ENCODE results near the gene GNAQ. TPM values are rescaled to one million over a fixed set of nuclear protein-coding genes. Genes with fewer than 3 reads are reported as not detected.
A peak's percentile ranks its signal among the peaks of the same experiment; 100 is the strongest.

Gene GNAQ
- total and polyA plus RNA-seq, 5 donors from 2014 or later = 8.5 to 79.4 (median 17.4) TPM

GRCh38 chr9:77738932-77739331 lies 292.7 kb downstream of the GNAQ start:
- Histone ChIP-seq H3K9me3 (ENCODE audit: control insufficient read depth in 2 of 2, low read length in 2 of 2) (no peaks in the 10 kb centered on the region), H3K27ac (ENCODE audit: insufficient read depth, low read length, poor library complexity, severe bottlenecking) (no peak overlapping the region), H3K4me1 (ENCODE audit: control insufficient read depth, insufficient read depth, low read length, poor library complexity, severe bottlenecking) (no peaks in the 10 kb centered on the region), H3K27me3 (ENCODE audit: control insufficient read depth, insufficient read depth, low read length) (no peaks in the 10 kb centered on the region), H3K36me3 (ENCODE audit: control insufficient read depth, insufficient read depth, low read length) (peaks cover 5% of the 10 kb centered on the region), H3K4me3 (ENCODE audit: low read depth, low read length) (no peak overlapping the region)
- no peak for DNase-seq
- H3K27me3 Mint-ChIP-seq = no peaks in the 10 kb centered on the region
- peaks cover 13 to 18% (median 16%) of the 10 kb centered on the region in 4 donors for H3K4me1 Mint-ChIP-seq
- H3K9me3 Mint-ChIP-seq = peaks cover 0 to 1% (median 0%) of the 10 kb centered on the region in 7 donors
- H3K4me3 Mint-ChIP-seq = no peak overlapping the region
- ATAC-seq (ENCODE audit: low read depth in 2 of 2) = no peak
- H3K27ac Mint-ChIP-seq = no peak overlapping the region
- peaks cover 20% of the 10 kb centered on the region for H3K36me3 Mint-ChIP-seq

GRCh38 chr9:77735494-77735893 lies 296.1 kb downstream of the GNAQ start:
- peaks cover 11 to 24% (median 14%) of the 10 kb centered on the region in 4 donors for H3K4me1 Mint-ChIP-seq
- Histone ChIP-seq H3K27me3 (ENCODE audit: control insufficient read depth, insufficient read depth, low read length) (no peaks in the 10 kb centered on the region), H3K4me1 (ENCODE audit: control insufficient read depth, insufficient read depth, low read length, poor library complexity, severe bottlenecking) (no peaks in the 10 kb centered on the region), H3K9me3 (ENCODE audit: control insufficient read depth in 2 of 2, low read length in 2 of 2) (no peaks in the 10 kb centered on the region), H3K27ac (ENCODE audit: insufficient read depth, low read length, poor library complexity, severe bottlenecking) (no peak overlapping the region), H3K4me3 (ENCODE audit: low read depth, low read length) (no peak overlapping the region), H3K36me3 (ENCODE audit: control insufficient read depth, insufficient read depth, low read length) (peaks cover 8% of the 10 kb centered on the region)
- peaks cover 23% of the 10 kb centered on the region for H3K36me3 Mint-ChIP-seq
- no peak overlapping the region for H3K4me3 Mint-ChIP-seq
- DNase-seq (no peak), ATAC-seq (ENCODE audit: low read depth in 2 of 2) (no peak)
- no peak overlapping the region for H3K27ac Mint-ChIP-seq
- H3K9me3 Mint-ChIP-seq = peaks cover 0 to 1% (median 0%) of the 10 kb centered on the region in 7 donors
- H3K27me3 Mint-ChIP-seq = no peaks in the 10 kb centered on the region

GRCh38 chr9:77731930-77732329 lies 299.7 kb downstream of the GNAQ start:
- Histone ChIP-seq H3K36me3 (ENCODE audit: control insufficient read depth, insufficient read depth, low read length) (peaks cover 31% of the 10 kb centered on the region), H3K27ac (ENCODE audit: insufficient read depth, low read length, poor library complexity, severe bottlenecking) (no peak overlapping the region), H3K9me3 (ENCODE audit: control insufficient read depth in 2 of 2, low read length in 2 of 2) (no peaks in the 10 kb centered on the region), H3K4me3 (ENCODE audit: low read depth, low read length) (no peak overlapping the region), H3K27me3 (ENCODE audit: control insufficient read depth, insufficient read depth, low read length) (no peaks in the 10 kb centered on the region), H3K4me1 (ENCODE audit: control insufficient read depth, insufficient read depth, low read length, poor library complexity, severe bottlenecking) (no peaks in the 10 kb centered on the region)
- Mint-ChIP-seq H3K36me3 (peaks cover 52% of the 10 kb centered on the region), H3K4me1 (peaks cover 15 to 34% (median 22%) of the 10 kb centered on the region in 4 donors), H3K4me3 (no peak overlapping the region), H3K27me3 (no peaks in the 10 kb centered on the region), H3K27ac (no peak overlapping the region), H3K9me3 (peaks cover 0 to 1% (median 0%) of the 10 kb centered on the region in 7 donors)
- DNase-seq = no peak
- no peak for ATAC-seq (ENCODE audit: low read depth in 2 of 2)

DNA sequence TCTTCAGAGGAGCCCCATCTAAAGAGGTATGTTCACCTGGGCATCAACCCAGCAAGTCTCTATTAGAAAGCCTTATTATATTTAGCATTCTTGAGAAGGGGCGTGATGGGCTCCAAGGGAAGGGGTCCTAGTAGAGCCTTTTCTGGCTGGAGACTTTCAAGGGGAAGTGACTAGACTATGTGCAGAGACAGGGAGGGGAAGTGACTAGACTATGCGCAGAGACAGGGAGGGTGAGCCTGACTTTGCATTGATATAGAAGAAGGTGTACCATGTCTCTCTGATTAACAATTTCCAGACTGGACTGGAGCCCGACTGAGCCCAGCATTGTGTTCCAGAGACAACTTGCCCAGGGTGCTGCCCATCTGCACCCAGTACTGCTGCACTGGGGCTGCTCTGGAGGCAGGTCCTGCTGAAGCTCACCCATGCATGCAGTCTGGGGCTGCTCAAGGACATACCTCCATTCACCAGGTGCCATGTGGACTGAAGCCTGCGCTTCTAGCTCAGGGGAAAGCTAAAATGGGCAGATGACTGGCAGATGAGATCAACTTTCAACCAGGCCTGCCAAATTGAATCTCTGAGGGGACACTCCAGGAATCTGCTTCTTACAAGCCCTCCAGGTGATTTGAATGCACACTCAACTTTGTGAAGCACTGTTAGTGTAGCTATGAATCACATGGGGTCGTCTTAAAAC lies 300.5 kb downstream of the GNAQ start:
- Histone ChIP-seq H3K9me3 (ENCODE audit: control insufficient read depth in 2 of 2, low read length in 2 of 2) (no peaks in the 10 kb centered on the region), H3K4me1 (ENCODE audit: control insufficient read depth, insufficient read depth, low read length, poor library complexity, severe bottlenecking) (peaks cover 4% of the 10 kb centered on the region), H3K27ac (ENCODE audit: insufficient read depth, low read length, poor library complexity, severe bottlenecking) (no peak overlapping the region), H3K4me3 (ENCODE audit: low read depth, low read length) (no peak overlapping the region), H3K36me3 (ENCODE audit: control insufficient read depth, insufficient read depth, low read length) (peaks cover 34% of the 10 kb centered on the region), H3K27me3 (ENCODE audit: control insufficient read depth, insufficient read depth, low read length) (no peaks in the 10 kb centered on the region)
- H3K27me3 Mint-ChIP-seq = no peaks in the 10 kb centered on the region
- H3K4me1 Mint-ChIP-seq = peaks cover 16 to 41% (median 26%) of the 10 kb centered on the region in 4 donors
- H3K27ac Mint-ChIP-seq = peak overlapping the region; percentile 10 to 52 (median 20)
- H3K36me3 Mint-ChIP-seq = peaks cover 54% of the 10 kb centered on the region
- peaks cover 0 to 1% (median 0%) of the 10 kb centered on the region in 7 donors for H3K9me3 Mint-ChIP-seq
- ATAC-seq (ENCODE audit: low read depth in 2 of 2) (no peak), DNase-seq (no peak)
- H3K4me3 Mint-ChIP-seq = no peak overlapping the region

GRCh38 chr9:77729177-77729576 lies 302.4 kb downstream of the GNAQ start:
- Mint-ChIP-seq H3K4me3 (no peak overlapping the region), H3K27ac (no peak overlapping the region), H3K36me3 (peaks cover 56% of the 10 kb centered on the region), H3K27me3 (no peaks in the 10 kb centered on the region), H3K9me3 (no peaks in the 10 kb centered on the region), H3K4me1 (peaks cover 12 to 40% (median 28%) of the 10 kb centered on the region in 4 donors)
- no peak overlapping the region for H3K27ac ChIP-seq (ENCODE audit: insufficient read depth, low read length, poor library complexity, severe bottlenecking)
- H3K4me3 ChIP-seq (ENCODE audit: low read depth, low read length) = no peak overlapping the region
- peaks cover 10% of the 10 kb centered on the region for H3K4me1 ChIP-seq (ENCODE audit: control insufficient read depth, insufficient read depth, low read length, poor library complexity, severe bottlenecking)
- no peak for DNase-seq
- H3K9me3 ChIP-seq (ENCODE audit: control insufficient read depth in 2 of 2, low read length in 2 of 2) = no peaks in the 10 kb centered on the region
- no peak for ATAC-seq (ENCODE audit: low read depth in 2 of 2)
- H3K36me3 ChIP-seq (ENCODE audit: control insufficient read depth, insufficient read depth, low read length) = peaks cover 40% of the 10 kb centered on the region
- H3K27me3 ChIP-seq (ENCODE audit: control insufficient read depth, insufficient read depth, low read length) = no peaks in the 10 kb centered on the region

DNA sequence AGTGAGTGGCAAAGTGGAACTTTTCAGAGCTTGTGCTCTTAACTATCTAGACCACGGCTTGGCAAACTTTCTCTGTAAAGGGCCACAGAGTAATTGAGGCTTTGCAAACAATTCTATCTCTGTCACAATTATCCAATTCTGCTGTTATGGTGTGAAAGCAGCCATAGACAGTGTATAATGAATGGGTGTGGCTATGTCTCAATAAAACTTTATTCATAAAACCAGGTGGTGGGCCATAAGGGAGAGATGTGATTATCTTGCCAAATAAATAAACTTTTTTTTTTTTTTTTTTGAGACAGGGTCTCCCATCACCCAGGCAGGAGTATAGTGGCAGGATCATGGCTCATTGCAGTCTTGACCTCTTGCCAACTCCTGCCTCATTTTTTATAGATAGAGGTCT lies 304.8 kb downstream of the GNAQ start:
- H3K27ac Mint-ChIP-seq = peak overlapping the region in 2 of 3 donors; percentile 17 to 75
- peaks cover 12 to 38% (median 22%) of the 10 kb centered on the region in 4 donors for H3K4me1 Mint-ChIP-seq

GRCh38 chr9:77726289-77726688 lies 305.3 kb downstream of the GNAQ start:
- H3K4me3 Mint-ChIP-seq = no peak overlapping the region
- Histone ChIP-seq H3K4me1 (ENCODE audit: control insufficient read depth, insufficient read depth, low read length, poor library complexity, severe bottlenecking) (peaks cover 10% of the 10 kb centered on the region), H3K27me3 (ENCODE audit: control insufficient read depth, insufficient read depth, low read length) (no peaks in the 10 kb centered on the region), H3K36me3 (ENCODE audit: control insufficient read depth, insufficient read depth, low read length) (peaks cover 44% of the 10 kb centered on the region), H3K9me3 (ENCODE audit: control insufficient read depth in 2 of 2, low read length in 2 of 2) (no peaks in the 10 kb centered on the region), H3K27ac (ENCODE audit: insufficient read depth, low read length, poor library complexity, severe bottlenecking) (no peak overlapping the region), H3K4me3 (ENCODE audit: low read depth, low read length) (peak overlapping the region; percentile 7)
- H3K27ac Mint-ChIP-seq = peak overlapping the region; percentile 2 to 91 (median 75)
- no peak for DNase-seq
- H3K9me3 Mint-ChIP-seq = no peaks in the 10 kb centered on the region
- peaks cover 12 to 38% (median 22%) of the 10 kb centered on the region in 4 donors for H3K4me1 Mint-ChIP-seq
- no peak for ATAC-seq (ENCODE audit: low read depth in 2 of 2)
- H3K27me3 Mint-ChIP-seq = no peaks in the 10 kb centered on the region
- H3K36me3 Mint-ChIP-seq = peaks cover 65% of the 10 kb centered on the region

More for the DNA sequence above, 304.8 kb downstream of the GNAQ start:
- peaks cover 60% of the 10 kb centered on the region for H3K36me3 Mint-ChIP-seq
- ATAC-seq (ENCODE audit: low read depth in 2 of 2) = no peak
- Histone ChIP-seq H3K4me1 (ENCODE audit: control insufficient read depth, insufficient read depth, low read length, poor library complexity, severe bottlenecking) (peaks cover 10% of the 10 kb centered on the region), H3K27me3 (ENCODE audit: control insufficient read depth, insufficient read depth, low read length) (no peaks in the 10 kb centered on the region), H3K36me3 (ENCODE audit: control insufficient read depth, insufficient read depth, low read length) (peaks cover 44% of the 10 kb centered on the region), H3K27ac (ENCODE audit: insufficient read depth, low read length, poor library complexity, severe bottlenecking) (no peak overlapping the region), H3K4me3 (ENCODE audit: low read depth, low read length) (no peak overlapping the region), H3K9me3 (ENCODE audit: control insufficient read depth in 2 of 2, low read length in 2 of 2) (no peaks in the 10 kb centered on the region)
- no peak for DNase-seq
- H3K27me3 Mint-ChIP-seq = no peaks in the 10 kb centered on the region
- H3K9me3 Mint-ChIP-seq = no peaks in the 10 kb centered on the region
- no peak overlapping the region for H3K4me3 Mint-ChIP-seq

GRCh38 chr9:77725820-77726219 lies 305.8 kb downstream of the GNAQ start:
- H3K27me3 ChIP-seq (ENCODE audit: control insufficient read depth, insufficient read depth, low read length) = no peaks in the 10 kb centered on the region
- ATAC-seq (ENCODE audit: low read depth in 2 of 2) (peak; percentile 47 to 52), DNase-seq (peak in 1 of 3 donors; percentile 69)
- peaks cover 11 to 38% (median 21%) of the 10 kb centered on the region in 4 donors for H3K4me1 Mint-ChIP-seq
- no peak overlapping the region for H3K4me3 Mint-ChIP-seq
- peaks cover 39% of the 10 kb centered on the region for H3K36me3 ChIP-seq (ENCODE audit: control insufficient read depth, insufficient read depth, low read length)
- no peak overlapping the region for H3K4me3 ChIP-seq (ENCODE audit: low read depth, low read length)
- H3K9me3 ChIP-seq (ENCODE audit: control insufficient read depth in 2 of 2, low read length in 2 of 2) = no peaks in the 10 kb centered on the region
- peaks cover 67% of the 10 kb centered on the region for H3K36me3 Mint-ChIP-seq
- peak overlapping the region; percentile 28 for H3K27ac ChIP-seq (ENCODE audit: insufficient read depth, low read length, poor library complexity, severe bottlenecking)
- H3K27ac Mint-ChIP-seq = peak overlapping the region; percentile 2 to 91 (median 75)
- peaks cover 10% of the 10 kb centered on the region for H3K4me1 ChIP-seq (ENCODE audit: control insufficient read depth, insufficient read depth, low read length, poor library complexity, severe bottlenecking)
- H3K27me3 Mint-ChIP-seq = no peaks in the 10 kb centered on the region
- no peaks in the 10 kb centered on the region for H3K9me3 Mint-ChIP-seq

Measured in CD4-positive, CD25-positive, alpha-beta regulatory T cell (primary cell).